Stimulated activated memory B cell treated with anti-CD40 and anti-IgM and Interleukin-4, amounts not matched to agents 10 μg/mL and 1 μg/mL and 100 μg/mL, for 72 hours (primary cell): ENCODE results near the gene DPYSL4.

Experiments
- ATAC-seq: fragments of 150-1000 bp; cut with Tn5 transposase; 2 replicates; pipeline ENCODE4 v1.10.0; 2021
- H3K27ac Mint-ChIP-seq: one replicate; pipeline ENCODE4 v1.8.0; 2022; ENCODE audit warnings: mild to moderate bottlenecking, mixed read lengths
- H3K27me3 Mint-ChIP-seq: one replicate; pipeline ENCODE4 v1.8.0; 2022; ENCODE audit warnings: mixed read lengths
- H3K36me3 Mint-ChIP-seq: one replicate; pipeline ENCODE4 v1.8.0; 2022; ENCODE audit warnings: mixed read lengths
- H3K4me1 Mint-ChIP-seq: one replicate; pipeline ENCODE4 v1.8.0; 2022; ENCODE audit warnings: mixed read lengths
- H3K4me3 Mint-ChIP-seq: one replicate; pipeline ENCODE4 v1.8.0; 2022; ENCODE audit warnings: mild to moderate bottlenecking, moderate library complexity, mixed read lengths
- H3K9me3 Mint-ChIP-seq: one replicate; pipeline ENCODE4 v1.8.0; 2022; ENCODE audit warnings: mixed read lengths

Gene DPYSL4

DNA sequence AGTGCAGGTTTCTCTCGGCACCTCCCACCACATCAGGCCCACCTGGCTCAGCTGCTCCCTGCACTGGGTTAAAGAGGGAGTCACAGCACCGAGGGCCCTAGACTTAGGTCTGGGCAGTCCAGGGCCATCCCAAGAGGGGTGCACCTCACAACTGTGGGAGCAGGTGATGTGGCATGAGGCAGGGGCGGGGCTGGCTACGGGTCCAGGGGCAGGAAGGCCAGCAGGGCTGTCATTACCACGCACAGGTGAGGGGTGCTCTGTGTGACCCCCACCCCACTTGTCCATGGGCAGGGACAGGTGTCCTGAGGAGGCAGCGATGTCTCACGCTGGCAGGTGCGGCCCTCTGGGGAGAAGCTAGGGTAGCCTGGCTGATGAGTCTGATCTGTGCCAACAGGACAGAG lies 40.5 kb upstream of the DPYSL4 start:
- Mint-ChIP-seq H3K27ac (no peak overlapping the region), H3K9me3 (no peaks in the 10 kb centered on the region), H3K4me3 (no peak overlapping the region), H3K27me3 (peaks cover 28% of the 10 kb centered on the region), H3K4me1 (no peaks in the 10 kb centered on the region), H3K36me3 (no peaks in the 10 kb centered on the region)
- ATAC-seq = no peak

GRCh38 chr10:132146941-132147915 lies 39.5 kb upstream of the DPYSL4 start:
- Mint-ChIP-seq H3K27ac (no peak overlapping the region), H3K9me3 (no peaks in the 10 kb centered on the region), H3K36me3 (no peaks in the 10 kb centered on the region), H3K4me1 (no peaks in the 10 kb centered on the region), H3K4me3 (no peak overlapping the region), H3K27me3 (peaks cover 28% of the 10 kb centered on the region)
- no peak for ATAC-seq

DNA sequence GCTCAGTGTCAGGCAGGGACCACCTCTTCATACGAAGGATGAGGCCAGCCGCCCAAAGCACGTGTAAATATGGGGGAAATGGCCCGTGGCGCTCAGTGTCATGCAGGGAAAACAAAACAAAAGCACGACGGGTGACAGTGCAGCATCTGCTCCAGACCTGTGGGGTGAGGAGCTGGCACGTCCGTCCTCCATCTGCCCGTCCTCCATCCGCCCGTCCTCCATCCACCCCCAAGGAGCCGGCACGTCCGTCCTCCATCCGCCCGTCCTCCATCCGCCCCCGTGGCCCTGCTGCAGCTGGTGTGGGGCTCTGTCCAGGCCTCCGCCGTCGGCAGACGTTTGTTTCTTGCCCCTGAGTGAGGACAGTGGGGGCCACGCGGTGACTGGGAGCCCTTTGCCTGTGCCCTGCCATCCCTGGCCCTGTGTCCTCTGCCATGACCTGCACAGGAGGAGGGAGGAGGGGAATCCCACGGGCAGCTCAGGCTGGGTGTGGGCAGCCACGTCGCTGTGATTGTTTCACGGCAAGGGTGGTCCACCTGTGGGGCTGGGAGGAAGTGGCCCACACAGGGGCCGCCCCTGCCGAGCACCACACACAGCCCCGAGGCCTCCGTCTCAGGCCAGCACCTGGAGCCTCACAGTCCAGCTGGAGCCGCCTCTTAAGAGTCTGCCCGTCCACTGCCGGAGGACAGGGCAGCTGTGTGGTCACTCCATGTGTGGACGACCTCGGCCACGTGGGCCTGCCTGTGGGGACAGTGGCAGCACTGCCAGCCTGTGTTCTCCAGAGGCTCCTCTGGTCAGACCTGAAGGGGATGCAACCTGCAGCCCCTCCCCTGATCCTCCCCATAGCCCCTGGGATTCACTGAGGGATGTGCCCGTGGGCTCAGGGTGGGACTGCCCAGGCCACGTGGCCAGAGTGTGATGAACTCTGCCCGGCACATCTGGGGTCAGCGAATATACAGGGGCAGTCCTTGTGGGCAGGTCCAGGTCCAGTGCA lies 38.2 kb upstream of the DPYSL4 start:
- H3K4me1 Mint-ChIP-seq = no peaks in the 10 kb centered on the region
- H3K4me3 Mint-ChIP-seq = no peak overlapping the region
- H3K27ac Mint-ChIP-seq = no peak overlapping the region
- H3K27me3 Mint-ChIP-seq = peaks cover 18% of the 10 kb centered on the region
- no peaks in the 10 kb centered on the region for H3K9me3 Mint-ChIP-seq
- ATAC-seq = no peak
- H3K36me3 Mint-ChIP-seq = no peaks in the 10 kb centered on the region

DNA sequence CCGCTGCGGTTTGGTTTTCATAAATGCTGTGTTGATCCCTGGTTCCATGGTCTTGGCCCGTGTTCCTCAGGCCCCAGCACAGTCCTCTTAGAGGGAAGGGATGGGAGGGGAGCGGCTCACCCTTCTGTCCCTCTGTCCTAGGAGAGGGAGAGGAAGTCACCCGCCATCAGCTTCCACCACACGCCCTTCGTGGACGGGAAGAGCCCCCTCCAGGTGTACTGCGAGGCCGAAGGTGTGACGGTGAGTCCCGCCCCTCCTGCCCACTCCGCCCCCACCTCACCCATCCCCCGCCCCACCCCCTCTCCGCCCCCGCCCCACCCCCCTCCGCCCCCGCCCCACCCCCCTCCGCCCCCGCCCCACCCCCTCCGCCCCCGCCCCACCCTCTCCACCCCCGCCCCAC lies 37.5 kb upstream of the DPYSL4 start:
- H3K36me3 Mint-ChIP-seq = no peaks in the 10 kb centered on the region
- no peak overlapping the region for H3K4me3 Mint-ChIP-seq
- H3K27ac Mint-ChIP-seq = no peak overlapping the region
- no peaks in the 10 kb centered on the region for H3K4me1 Mint-ChIP-seq
- no peak for ATAC-seq
- H3K9me3 Mint-ChIP-seq = no peaks in the 10 kb centered on the region
- peaks cover 11% of the 10 kb centered on the region for H3K27me3 Mint-ChIP-seq

GRCh38 chr10:132149917-132150316 lies 36.8 kb upstream of the DPYSL4 start:
- Mint-ChIP-seq H3K9me3 (no peaks in the 10 kb centered on the region), H3K27me3 (peaks cover 4% of the 10 kb centered on the region), H3K4me1 (no peaks in the 10 kb centered on the region), H3K27ac (no peak overlapping the region), H3K4me3 (no peak overlapping the region), H3K36me3 (no peaks in the 10 kb centered on the region)
- no peak for ATAC-seq

GRCh38 chr10:132150777-132151176 lies 36.0 kb upstream of the DPYSL4 start:
- Mint-ChIP-seq H3K4me1 (no peaks in the 10 kb centered on the region), H3K9me3 (no peaks in the 10 kb centered on the region), H3K27me3 (no peaks in the 10 kb centered on the region), H3K27ac (no peak overlapping the region), H3K4me3 (no peak overlapping the region), H3K36me3 (no peaks in the 10 kb centered on the region)
- ATAC-seq = no peak

- Mint-ChIP-seq H3K9me3 (no peaks in the 10 kb centered on the region), H3K27me3 (no peaks in the 10 kb centered on the region), H3K4me1 (no peaks in the 10 kb centered on the region), H3K4me3 (no peak overlapping the region), H3K36me3 (no peaks in the 10 kb centered on the region), H3K27ac (no peak overlapping the region)
- no peak for ATAC-seq
Observed at GRCh38 chr10:132151286-132151950, 35.3 kb upstream of the DPYSL4 start.

GRCh38 chr10:132151951-132152505 lies 34.7 kb upstream of the DPYSL4 start:
- H3K36me3 Mint-ChIP-seq = no peaks in the 10 kb centered on the region
- no peaks in the 10 kb centered on the region for H3K9me3 Mint-ChIP-seq
- no peaks in the 10 kb centered on the region for H3K27me3 Mint-ChIP-seq
- H3K4me3 Mint-ChIP-seq = no peak overlapping the region
- no peak for ATAC-seq
- H3K27ac Mint-ChIP-seq = no peak overlapping the region
- no peaks in the 10 kb centered on the region for H3K4me1 Mint-ChIP-seq

- H3K27ac Mint-ChIP-seq = no peak overlapping the region
- no peaks in the 10 kb centered on the region for H3K27me3 Mint-ChIP-seq
- no peak overlapping the region for H3K4me3 Mint-ChIP-seq
- H3K36me3 Mint-ChIP-seq = no peaks in the 10 kb centered on the region
- no peaks in the 10 kb centered on the region for H3K4me1 Mint-ChIP-seq
- H3K9me3 Mint-ChIP-seq = no peaks in the 10 kb centered on the region
- ATAC-seq = no peak
Observed at GRCh38 chr10:132152896-132153580, 33.7 kb upstream of the DPYSL4 start.

DNA sequence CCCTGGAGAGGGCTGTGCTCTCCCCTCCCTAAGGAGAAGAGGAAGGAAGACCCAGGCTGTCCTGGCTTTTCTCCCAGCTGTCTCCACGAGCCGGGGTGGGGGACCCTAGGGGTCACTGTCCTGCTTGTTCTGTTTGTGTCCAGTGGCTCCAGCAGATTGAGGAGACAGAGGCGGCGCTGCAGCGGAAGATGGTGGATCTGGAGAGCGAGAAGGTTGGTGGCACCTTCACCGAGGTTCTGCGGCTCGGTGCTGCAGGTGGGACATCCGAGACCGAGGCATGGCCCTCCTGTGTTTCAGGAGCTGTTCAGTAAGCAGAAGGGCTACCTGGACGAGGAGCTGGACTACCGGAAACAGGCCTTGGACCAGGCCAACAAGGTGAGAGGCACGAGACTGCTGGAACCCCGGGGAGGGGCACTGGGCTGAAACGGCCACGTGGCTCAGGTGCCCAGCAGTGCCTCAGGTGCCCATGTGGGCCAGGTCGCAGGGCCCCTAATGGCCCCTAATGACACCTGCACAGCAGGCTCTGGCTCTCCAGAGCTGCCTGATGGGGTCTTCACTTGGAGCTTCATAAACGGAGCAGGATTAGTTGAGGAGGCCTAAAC lies 33.0 kb upstream of the DPYSL4 start:
- no peaks in the 10 kb centered on the region for H3K27me3 Mint-ChIP-seq
- no peak for ATAC-seq
- H3K27ac Mint-ChIP-seq = no peak overlapping the region
- H3K36me3 Mint-ChIP-seq = no peaks in the 10 kb centered on the region
- no peaks in the 10 kb centered on the region for H3K4me1 Mint-ChIP-seq
- H3K4me3 Mint-ChIP-seq = no peak overlapping the region
- H3K9me3 Mint-ChIP-seq = no peaks in the 10 kb centered on the region

- Mint-ChIP-seq H3K4me1 (no peaks in the 10 kb centered on the region), H3K27me3 (no peaks in the 10 kb centered on the region), H3K4me3 (no peak overlapping the region), H3K36me3 (no peaks in the 10 kb centered on the region), H3K9me3 (peaks cover 5% of the 10 kb centered on the region), H3K27ac (no peak overlapping the region)
- no peak for ATAC-seq
Observed at GRCh38 chr10:132154440-132154839, 32.3 kb upstream of the DPYSL4 start.

DNA sequence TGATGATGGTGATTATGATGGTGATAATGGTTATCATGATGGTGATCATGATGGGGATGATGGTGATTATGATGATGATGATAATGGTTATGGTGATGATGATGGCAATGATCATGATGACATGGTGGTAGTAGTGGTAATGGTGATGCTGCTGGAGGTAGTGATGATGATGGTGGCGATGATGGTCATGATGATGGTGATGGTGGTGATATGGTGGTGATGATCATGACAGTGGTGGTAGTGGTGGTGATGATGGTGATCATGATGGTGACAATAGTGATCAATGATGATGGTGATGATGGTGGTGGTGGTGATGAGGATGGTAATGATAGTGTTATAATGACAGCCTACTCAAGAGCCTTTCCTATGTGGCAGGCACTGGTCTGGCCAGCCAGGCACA lies 31.8 kb upstream of the DPYSL4 start:
- Mint-ChIP-seq H3K27me3 (no peaks in the 10 kb centered on the region), H3K36me3 (no peaks in the 10 kb centered on the region), H3K27ac (no peak overlapping the region), H3K4me3 (no peak overlapping the region), H3K9me3 (peaks cover 6% of the 10 kb centered on the region), H3K4me1 (no peaks in the 10 kb centered on the region)
- no peak for ATAC-seq

DNA sequence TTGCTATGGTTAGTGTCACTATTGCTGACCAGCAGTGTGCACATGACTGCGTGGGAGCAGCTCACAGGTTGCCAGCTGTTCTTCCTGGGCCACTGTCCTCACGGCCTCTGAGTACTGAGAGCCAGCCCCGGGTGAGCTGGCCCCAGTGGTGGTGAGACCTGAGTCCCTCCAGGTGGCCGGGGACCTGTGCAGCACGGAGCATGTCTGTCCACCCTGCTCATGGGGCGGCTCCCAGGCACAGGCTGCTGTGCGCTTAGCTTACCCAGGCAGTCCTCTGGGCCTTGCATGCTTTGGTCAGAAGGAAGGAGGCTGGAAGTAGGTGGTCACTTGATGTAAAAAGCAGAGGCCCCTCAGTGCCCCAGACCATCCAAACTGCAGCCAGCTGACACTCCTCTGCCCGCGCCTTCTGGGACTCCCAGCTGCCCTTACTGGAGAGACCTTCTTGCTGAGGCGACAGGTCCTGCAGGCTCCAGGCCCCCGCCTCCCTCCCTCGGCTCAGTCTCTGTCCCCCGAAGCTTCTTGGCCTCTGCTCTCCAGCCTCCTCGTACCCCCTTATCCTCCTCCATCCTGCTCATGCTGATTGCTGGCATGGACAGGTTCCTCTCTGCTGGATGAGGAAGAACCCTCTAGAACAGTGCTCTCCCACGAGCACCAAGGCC lies 30.9 kb upstream of the DPYSL4 start:
- H3K4me1 Mint-ChIP-seq = no peaks in the 10 kb centered on the region
- ATAC-seq = no peak
- H3K9me3 Mint-ChIP-seq = peaks cover 6% of the 10 kb centered on the region
- H3K36me3 Mint-ChIP-seq = no peaks in the 10 kb centered on the region
- H3K4me3 Mint-ChIP-seq = no peak overlapping the region
- H3K27ac Mint-ChIP-seq = no peak overlapping the region
- H3K27me3 Mint-ChIP-seq = no peaks in the 10 kb centered on the region

DNA sequence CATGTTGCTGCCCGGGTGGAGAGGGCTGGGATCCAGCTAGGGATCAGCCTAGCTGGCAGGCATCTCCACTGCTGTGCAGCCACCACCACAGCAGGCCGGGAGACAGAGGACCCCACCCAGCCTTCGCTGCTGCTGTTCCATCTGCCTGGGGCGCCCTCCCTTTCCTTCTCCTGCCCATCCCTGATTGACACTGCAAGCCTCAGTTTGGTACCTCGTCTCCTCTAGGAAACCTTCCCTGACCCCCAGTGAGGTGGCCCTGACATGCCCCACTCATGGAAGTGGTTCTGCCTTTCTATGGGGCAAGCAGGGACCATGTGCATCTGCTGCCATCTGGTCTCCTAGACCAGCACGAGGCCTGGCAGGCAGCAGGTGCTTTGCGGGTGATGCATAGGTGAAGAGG lies 30.4 kb upstream of the DPYSL4 start:
- Mint-ChIP-seq H3K27ac (no peak overlapping the region), H3K36me3 (no peaks in the 10 kb centered on the region)
- ATAC-seq = no peak

More for the DNA sequence above, 30.4 kb upstream of the DPYSL4 start:
- H3K27me3 Mint-ChIP-seq = no peaks in the 10 kb centered on the region
- peaks cover 6% of the 10 kb centered on the region for H3K9me3 Mint-ChIP-seq
- no peaks in the 10 kb centered on the region for H3K4me1 Mint-ChIP-seq
- H3K4me3 Mint-ChIP-seq = no peak overlapping the region
